Thyroid gland (tissue), 4 donors: ENCODE data around the gene CERK. TPM values are rescaled to one million over a fixed set of nuclear protein-coding genes. Genes with fewer than 3 reads are reported as not detected.

Experiments used
- DNase-seq, 2 donors: peaks; one replicate each; pipeline ENCODE4 v3.0.0-alpha.2; 2019
- H3K27ac ChIP-seq, 3 donors: fragments of 200-600 bp; sonication (generic); 1 replicate in 2 of 3; 2 replicates in 1 of 3; pipeline ENCODE4 v1.5.1; 2016 to 2019; ENCODE audit warnings: mild to moderate bottlenecking in 1 of 3, moderate library complexity in 1 of 3
- H3K27me3 ChIP-seq: fragments of 200-600 bp; sonication (generic); one replicate; pipeline ENCODE4 v1.5.1; 2019
- H3K36me3 ChIP-seq, 2 donors: fragments of 200-600 bp; sonication (generic); one replicate each; pipeline ENCODE4 v1.5.1; 2016 to 2019
- H3K4me1 ChIP-seq, 2 donors: fragments of 200-600 bp; sonication (generic); one replicate each; pipeline ENCODE4 v1.5.1; 2017 to 2019
- H3K4me3 ChIP-seq, 3 donors: fragments of 200-600 bp; sonication (generic); replicated peaks in 1 of 3; 1 replicate in 2 of 3; 2 replicates in 1 of 3; pipeline ENCODE4 v1.5.1; 2016; ENCODE audit warnings: mild to moderate bottlenecking in 1 of 3
- H3K9me3 ChIP-seq: fragments of 200-600 bp; sonication (generic); one replicate; pipeline ENCODE4 v1.5.1; 2017
- POLR2A ChIP-seq, 2 donors: fragments of 450-650 bp; IDR thresholded peaks; one replicate each; pipeline ENCODE4 v1.6.1; 2017; ENCODE audit warnings: antibody characterized with exemption in 2 of 2, mild to moderate bottlenecking in 2 of 2, moderate library complexity in 1 of 2
- WGBS, 2 donors: methylation state at CpG; one replicate each; pipeline ENCODE4 v1.1.5; 2017; 5-methylcytosine and 5-hydroxymethylcytosine counted together
- intact Hi-C: fragments of 100-400 bp; cut with DNase I; formaldehyde crosslinking; loops from one replicate; pipeline ENCODE4 v1.15.1; 2023
- total RNA-seq, 4 donors: library from RNA; depleted of rRNA; stranded (reverse); fragments of >200 nt; gene quantifications; one replicate each; pipeline ENCODE4 v1.2.3, GENCODE V29; 2016
- TF ChIP-seq, protein P1 (sequence below), 6 experiments: fragments of 200-600 bp in 3 of 6; fragments of 450-650 bp in 3 of 6; sonication (generic) in 3 of 6; IDR thresholded peaks; one replicate each; pipeline ENCODE4 v1.5.1; 2016 to 2019; ENCODE audit warnings: antibody characterized with exemption in 6 of 6, mild to moderate bottlenecking in 2 of 6, inconsistent platforms in 1 of 6, moderate library complexity in 1 of 6

Gene CERK
- total RNA-seq, 4 donors from 2014 or later: 74.6 to 84.7 (median 81.5) TPM

DNA sequence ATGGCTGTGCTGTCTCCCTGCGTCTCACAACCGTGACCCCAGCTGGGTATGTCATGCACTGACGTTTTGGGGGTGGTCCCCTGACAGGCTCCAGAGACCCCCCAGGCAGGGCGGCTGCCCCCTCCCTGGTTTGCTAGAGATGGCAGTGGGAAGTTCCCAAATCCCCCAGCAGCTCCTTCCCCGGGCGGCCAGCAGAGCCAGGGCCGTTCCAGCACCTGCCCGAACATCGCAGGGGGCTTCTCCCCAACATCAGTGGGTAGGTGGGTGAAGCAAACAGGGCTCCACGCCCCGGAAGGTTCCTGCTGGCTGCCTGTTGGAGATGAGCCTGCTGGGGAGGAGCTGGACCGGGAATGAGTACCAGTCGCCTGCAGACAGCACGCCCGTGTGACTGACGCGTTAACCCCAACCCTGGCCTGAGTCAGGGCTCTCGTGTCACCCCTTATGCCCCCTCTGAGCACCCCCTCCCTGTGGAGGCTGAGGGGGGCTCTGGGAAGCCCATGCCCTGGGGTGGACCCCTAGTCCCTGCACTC, 72.2 kb downstream of the CERK start:
- H3K36me3 ChIP-seq: peaks cover 34 to 38% of the 10 kb centered on the region in 2 donors

DNA sequence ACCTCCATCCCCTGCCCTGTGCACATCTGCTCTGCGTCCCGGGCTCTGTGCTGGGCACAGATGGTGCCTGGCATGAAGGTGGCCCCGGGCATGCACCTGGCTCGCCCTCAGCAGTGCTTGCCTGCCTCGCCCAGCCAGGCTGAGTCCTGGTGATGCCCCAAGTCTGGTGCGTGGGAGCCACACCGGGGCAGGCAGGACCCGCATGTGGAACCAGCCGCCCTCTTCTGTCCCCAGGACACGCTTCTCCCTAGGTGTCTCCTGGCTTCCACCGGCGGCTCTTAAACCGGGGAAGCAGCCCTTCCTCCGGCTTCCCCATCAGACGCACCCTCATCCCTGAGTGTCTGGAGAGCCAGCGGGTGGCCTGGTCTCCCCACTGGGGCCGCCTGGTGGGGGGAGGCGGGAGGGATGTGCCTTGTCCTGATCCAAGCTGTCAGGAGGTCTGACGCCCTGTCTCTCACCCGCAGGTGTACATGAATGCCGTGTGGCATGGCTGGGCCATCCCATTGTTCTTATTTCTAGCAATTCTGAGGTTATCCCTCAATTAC, 72.8 kb downstream of the CERK start:
- Histone ChIP-seq H3K36me3 (peaks cover 34 to 37% of the 10 kb centered on the region in 2 donors), H3K4me3 (no peak overlapping the region), H3K27me3 (no peaks in the 10 kb centered on the region), H3K4me1 (peaks cover 7 to 12% of the 10 kb centered on the region in 2 donors), H3K9me3 (no peaks in the 10 kb centered on the region), H3K27ac (no peak overlapping the region)
- DNase-seq: no peak
- TF ChIP-seq POLR2A (IDR thresholded peaks at IDR 0.05): no peak
- TF ChIP-seq, protein P1, sequence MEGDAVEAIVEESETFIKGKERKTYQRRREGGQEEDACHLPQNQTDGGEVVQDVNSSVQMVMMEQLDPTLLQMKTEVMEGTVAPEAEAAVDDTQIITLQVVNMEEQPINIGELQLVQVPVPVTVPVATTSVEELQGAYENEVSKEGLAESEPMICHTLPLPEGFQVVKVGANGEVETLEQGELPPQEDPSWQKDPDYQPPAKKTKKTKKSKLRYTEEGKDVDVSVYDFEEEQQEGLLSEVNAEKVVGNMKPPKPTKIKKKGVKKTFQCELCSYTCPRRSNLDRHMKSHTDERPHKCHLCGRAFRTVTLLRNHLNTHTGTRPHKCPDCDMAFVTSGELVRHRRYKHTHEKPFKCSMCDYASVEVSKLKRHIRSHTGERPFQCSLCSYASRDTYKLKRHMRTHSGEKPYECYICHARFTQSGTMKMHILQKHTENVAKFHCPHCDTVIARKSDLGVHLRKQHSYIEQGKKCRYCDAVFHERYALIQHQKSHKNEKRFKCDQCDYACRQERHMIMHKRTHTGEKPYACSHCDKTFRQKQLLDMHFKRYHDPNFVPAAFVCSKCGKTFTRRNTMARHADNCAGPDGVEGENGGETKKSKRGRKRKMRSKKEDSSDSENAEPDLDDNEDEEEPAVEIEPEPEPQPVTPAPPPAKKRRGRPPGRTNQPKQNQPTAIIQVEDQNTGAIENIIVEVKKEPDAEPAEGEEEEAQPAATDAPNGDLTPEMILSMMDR (IDR thresholded peaks at IDR 0.05): no peak
- 98 to 99% methylated on average over 13 to 20 of the region's 21 CpGs for whole genome bisulfite sequencing, 2 donors
- intact Hi-C loops: no loop called here

More for the DNA sequence above, 72.2 kb downstream of the CERK start:
- no peaks in the 10 kb centered on the region for H3K27me3 ChIP-seq
- no peak for TF ChIP-seq POLR2A (IDR thresholded peaks at IDR 0.05)
- TF ChIP-seq, protein P1 (IDR thresholded peaks at IDR 0.05): no peak
- WGBS, 2 donors: 87 to 98% methylated on average over 7 to 8 of the region's 18 CpGs
- no peak overlapping the region for H3K27ac ChIP-seq
- H3K4me3 ChIP-seq: no peak overlapping the region
- peaks cover under 1 to 6% of the 10 kb centered on the region in 2 donors for H3K4me1 ChIP-seq
- no peaks in the 10 kb centered on the region for H3K9me3 ChIP-seq
- DNase-seq: no peak
- intact Hi-C loops: no loop called here

DNA sequence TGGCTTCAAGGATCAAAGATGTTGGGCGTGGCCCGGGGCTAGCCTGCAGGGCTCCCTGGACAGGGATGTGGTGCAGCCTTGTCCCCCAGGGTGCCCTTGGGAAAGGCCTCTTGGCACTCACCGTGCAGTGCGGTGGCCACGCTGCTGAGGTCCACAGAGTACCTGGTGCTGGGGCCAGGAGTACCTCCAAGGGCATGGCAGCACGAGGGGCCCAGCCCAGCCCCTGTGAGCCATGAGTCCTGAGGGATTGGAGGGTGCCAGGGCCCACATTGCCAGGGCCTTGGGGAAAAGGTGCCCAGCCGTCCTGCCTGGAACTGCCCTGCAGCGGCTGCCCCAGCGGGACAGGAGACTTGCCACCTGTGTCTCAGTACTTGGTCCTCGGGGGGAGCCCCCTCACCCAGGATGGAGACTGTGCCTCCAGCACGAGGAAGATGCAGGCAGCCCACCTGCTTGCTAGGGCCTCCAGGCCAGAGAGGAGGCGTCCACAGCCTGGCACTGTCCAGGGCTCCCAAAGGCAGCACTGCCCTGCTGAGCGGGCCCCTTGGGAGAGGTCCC, 73.7 kb downstream of the CERK start:
- H3K4me1 ChIP-seq: peaks cover 8 to 17% of the 10 kb centered on the region in 2 donors
- no peak overlapping the region for H3K4me3 ChIP-seq
- no peak overlapping the region for H3K27ac ChIP-seq
- peaks cover 33 to 34% of the 10 kb centered on the region in 2 donors for H3K36me3 ChIP-seq
- H3K27me3 ChIP-seq: no peaks in the 10 kb centered on the region
- no peaks in the 10 kb centered on the region for H3K9me3 ChIP-seq
- intact Hi-C loops: no loop called here
- WGBS, 2 donors: 100% methylated on average over 2 of the region's 13 CpGs; no CpG with 5 or more reads in 1 of the 2 donors
- DNase-seq: no peak
- TF ChIP-seq, protein P1 (IDR thresholded peaks at IDR 0.05): no peak
- TF ChIP-seq POLR2A (IDR thresholded peaks at IDR 0.05): no peak

DNA sequence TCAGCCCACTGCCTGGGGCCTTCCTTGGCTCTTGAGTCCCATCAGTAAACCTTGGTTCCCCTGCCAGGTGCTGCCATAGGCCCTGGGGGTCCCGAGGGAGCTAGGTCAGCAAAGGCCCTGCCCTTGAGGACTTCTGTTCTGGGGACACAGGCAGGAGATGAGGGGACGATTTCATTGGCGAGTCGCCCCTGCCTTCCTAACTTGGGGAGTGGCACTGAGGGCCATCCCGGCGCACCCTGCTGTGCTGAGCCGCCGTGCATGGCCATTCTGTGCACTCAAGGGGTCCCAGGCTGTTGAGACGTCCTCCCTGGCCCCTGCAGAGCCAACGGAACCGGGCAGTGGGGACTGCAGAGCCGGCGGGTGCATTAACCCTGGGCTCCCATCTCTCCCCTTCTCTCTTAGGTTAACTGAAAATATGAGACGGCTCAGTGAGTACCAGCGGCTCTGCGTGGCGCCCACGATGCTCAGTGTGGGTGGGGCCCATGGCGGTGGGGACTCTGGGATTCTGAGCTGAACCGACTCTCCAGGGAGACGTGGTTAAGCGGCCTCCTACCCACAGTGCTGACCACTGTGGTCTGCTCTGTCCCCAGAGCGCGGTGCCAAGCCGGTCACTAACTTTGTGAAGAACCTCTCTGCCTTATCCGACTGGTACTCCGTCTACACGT, 74.5 kb downstream of the CERK start:
- H3K4me3 ChIP-seq: no peak overlapping the region
- TF ChIP-seq, protein P1 (IDR thresholded peaks at IDR 0.05): no peak
- TF ChIP-seq POLR2A (IDR thresholded peaks at IDR 0.05): no peak
- H3K27ac ChIP-seq: no peak overlapping the region
- WGBS, 2 donors: 91 to 95% methylated on average over 15 to 28 of the region's 28 CpGs
- H3K36me3 ChIP-seq: peaks cover 29 to 32% of the 10 kb centered on the region in 2 donors
- intact Hi-C loops: no loop called here
- H3K9me3 ChIP-seq: no peaks in the 10 kb centered on the region
- peaks cover 8 to 20% of the 10 kb centered on the region in 2 donors for H3K4me1 ChIP-seq
- H3K27me3 ChIP-seq: no peaks in the 10 kb centered on the region
- DNase-seq: no peak

DNA sequence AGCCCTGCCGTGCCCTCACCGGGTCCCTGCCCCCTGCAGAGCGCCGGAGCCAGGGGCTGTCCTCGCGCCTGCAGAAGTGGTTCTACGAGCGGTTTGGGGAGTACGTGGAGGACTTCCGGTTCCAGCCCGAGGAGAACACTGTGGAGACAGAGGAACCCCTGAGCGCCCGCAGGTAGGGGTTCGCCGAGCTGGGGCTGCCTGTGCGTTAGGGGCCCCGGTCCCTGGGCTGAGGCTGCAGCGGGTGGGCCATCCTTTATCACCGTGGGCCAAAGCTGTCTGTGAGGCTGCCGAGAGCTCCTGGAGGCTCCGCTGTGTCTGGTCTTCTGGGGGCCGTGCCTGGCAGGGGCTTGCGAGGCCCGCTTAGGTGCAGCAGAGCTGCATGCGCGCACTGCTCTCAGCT, 75.1 kb downstream of the CERK start:
- no peaks in the 10 kb centered on the region for H3K27me3 ChIP-seq
- no peak overlapping the region for H3K27ac ChIP-seq
- no peak for DNase-seq
- H3K4me3 ChIP-seq: no peak overlapping the region
- 83 to 93% methylated on average over 4 to 20 of the region's 26 CpGs for WGBS, 2 donors
- no peaks in the 10 kb centered on the region for H3K9me3 ChIP-seq
- peaks cover 23 to 26% of the 10 kb centered on the region in 2 donors for H3K36me3 ChIP-seq
- intact Hi-C loops: no loop called here
- TF ChIP-seq, protein P1 (IDR thresholded peaks at IDR 0.05): no peak
- no peak for TF ChIP-seq POLR2A (IDR thresholded peaks at IDR 0.05)
- peaks cover 13 to 26% of the 10 kb centered on the region in 2 donors for H3K4me1 ChIP-seq
